Gastrocnemius medialis (tissue), 4 donors: Measurements from ENCODE around the gene RCAN2.
"Not testable (repeated sequence)": the region's sequence is repeated elsewhere in the genome, so short reads cannot be mapped to it uniquely, and the experiment has no call there.

Experiments used
- POLR2A ChIP-seq, 2 donors: fragments of 450-650 bp; IDR thresholded peaks; one replicate each; pipeline ENCODE4 v1.6.1; 2017; ENCODE audit warnings: antibody characterized with exemption in 2 of 2, mild to moderate bottlenecking in 2 of 2, moderate library complexity in 2 of 2
- TF ChIP-seq, protein P1 (sequence below), 5 experiments: fragments of 450-650 bp in 3 of 5; fragments of 200-600 bp in 2 of 5; sonication (generic) in 2 of 5; IDR thresholded peaks in 4 of 5; conservative IDR thresholded peaks in 1 of 5; 1 replicate in 4 of 5; 2 replicates in 1 of 5; pipeline ENCODE4 v1.5.1; 2016 to 2019; ENCODE audit warnings: antibody characterized with exemption in 5 of 5, mild to moderate bottlenecking in 3 of 5, moderate library complexity in 3 of 5

DNA sequence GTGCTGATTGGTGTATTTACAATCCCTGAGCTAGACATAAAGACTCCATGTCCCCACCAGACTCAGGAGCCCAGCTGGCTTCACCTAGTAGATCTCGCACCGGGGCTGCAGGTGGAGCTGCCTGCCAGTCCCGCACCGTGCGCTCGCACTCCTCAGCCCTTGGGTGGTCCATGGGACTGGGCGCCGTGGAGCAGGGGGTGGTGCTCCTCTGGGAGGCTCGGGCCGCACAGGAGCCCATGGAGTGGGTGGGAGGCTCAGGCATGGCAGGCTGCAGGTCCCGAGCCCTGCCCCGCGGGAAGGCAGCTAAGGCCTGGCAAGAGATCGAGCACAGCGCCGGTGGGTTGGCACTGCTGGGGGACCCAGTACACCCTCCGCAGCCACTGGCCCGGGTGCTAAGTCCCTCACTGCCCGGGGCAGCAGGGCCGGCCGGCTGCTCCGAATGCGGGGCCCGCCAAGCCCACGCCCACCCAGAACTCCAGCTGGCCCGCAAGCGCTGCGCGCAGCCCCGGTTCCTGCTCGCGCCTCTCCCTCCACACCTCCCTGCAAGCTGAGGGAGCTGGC is 85.5 kb downstream of the RCAN2 start:
- TF ChIP-seq, protein P1, sequence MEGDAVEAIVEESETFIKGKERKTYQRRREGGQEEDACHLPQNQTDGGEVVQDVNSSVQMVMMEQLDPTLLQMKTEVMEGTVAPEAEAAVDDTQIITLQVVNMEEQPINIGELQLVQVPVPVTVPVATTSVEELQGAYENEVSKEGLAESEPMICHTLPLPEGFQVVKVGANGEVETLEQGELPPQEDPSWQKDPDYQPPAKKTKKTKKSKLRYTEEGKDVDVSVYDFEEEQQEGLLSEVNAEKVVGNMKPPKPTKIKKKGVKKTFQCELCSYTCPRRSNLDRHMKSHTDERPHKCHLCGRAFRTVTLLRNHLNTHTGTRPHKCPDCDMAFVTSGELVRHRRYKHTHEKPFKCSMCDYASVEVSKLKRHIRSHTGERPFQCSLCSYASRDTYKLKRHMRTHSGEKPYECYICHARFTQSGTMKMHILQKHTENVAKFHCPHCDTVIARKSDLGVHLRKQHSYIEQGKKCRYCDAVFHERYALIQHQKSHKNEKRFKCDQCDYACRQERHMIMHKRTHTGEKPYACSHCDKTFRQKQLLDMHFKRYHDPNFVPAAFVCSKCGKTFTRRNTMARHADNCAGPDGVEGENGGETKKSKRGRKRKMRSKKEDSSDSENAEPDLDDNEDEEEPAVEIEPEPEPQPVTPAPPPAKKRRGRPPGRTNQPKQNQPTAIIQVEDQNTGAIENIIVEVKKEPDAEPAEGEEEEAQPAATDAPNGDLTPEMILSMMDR (IDR thresholded peaks at IDR 0.05 in 4 of 5, conservative IDR thresholded peaks at IDR 0.05 in 1 of 5), result not testable (repeated sequence)
- not testable (repeated sequence) for TF ChIP-seq POLR2A (IDR thresholded peaks at IDR 0.05)
